SIG-M5 (cell line): Measurements from ENCODE around the gene UROD.
A peak's percentile ranks its signal among the peaks of the same experiment; 100 is the strongest.
"Not testable (repeated sequence)": the region's sequence is repeated elsewhere in the genome, so short reads cannot be mapped to it uniquely, and the experiment has no call there.

ENCODE experiments used
- DNase-seq: peaks from one replicate; lab custom pipeline; 2025; lab: John Stamatoyannopoulos, UW

UROD gene

GRCh38 chr1:45011837-45012638 is at the start of gene UROD:
TSS of gene UROD (plus strand) at chr1:45012254. CDS start at chr1:45012266, 12 bp downstream.
- peak; percentile 69 for DNase-seq

- DNase-seq: no peak
These were observed 49.3 kb upstream of the UROD start for GRCh38 chr1:44962729-44963128.

- no peak for DNase-seq
These were observed 47.7 kb upstream of the UROD start for GRCh38 chr1:44964396-44964795.

GRCh38 chr1:44970317-44970716 is 41.7 kb upstream of the UROD start:
- DNase-seq: no peak

DNA sequence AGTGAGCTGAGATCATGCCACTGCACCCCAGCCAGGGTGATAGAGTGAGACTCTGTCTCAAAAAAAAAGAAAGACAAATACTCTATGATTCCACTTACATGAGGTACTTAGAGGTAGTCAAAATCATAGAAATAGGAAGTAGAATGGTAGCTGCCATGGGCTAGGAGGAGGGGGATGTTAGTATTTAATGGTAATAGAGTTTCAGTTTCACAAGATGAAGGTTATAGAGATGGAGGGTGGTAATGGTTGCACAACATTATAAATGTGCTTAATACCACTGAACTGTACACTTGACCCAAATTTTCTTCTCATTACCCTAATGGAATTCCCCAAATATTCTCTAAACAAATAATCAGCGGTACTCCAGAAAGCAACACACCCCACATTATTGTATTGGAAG is 38.4 kb upstream of the UROD start:
- DNase-seq: no peak

GRCh38 chr1:44976252-44976651 is 35.8 kb upstream of the UROD start:
- no peak for DNase-seq

DNA sequence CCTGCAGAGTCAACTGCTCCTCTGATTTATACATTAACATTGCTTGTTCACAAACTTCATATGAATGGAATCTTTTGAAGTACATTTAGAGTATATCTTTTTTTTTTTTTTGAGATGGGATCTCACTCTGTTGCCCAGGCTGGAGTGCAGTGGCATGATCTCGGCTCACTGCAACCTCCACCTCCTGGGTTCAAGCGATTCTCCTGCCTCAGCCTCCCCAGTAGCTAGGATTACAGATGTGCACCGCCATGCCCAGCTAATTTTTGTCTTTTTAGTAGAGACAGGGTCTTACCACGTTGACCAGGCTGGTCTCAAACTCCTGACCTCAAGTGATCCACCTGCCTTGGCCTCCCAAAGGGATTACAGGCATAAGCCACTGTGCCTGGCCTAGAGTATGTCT is 34.7 kb upstream of the UROD start:
- DNase-seq: not testable (repeated sequence)

DNA sequence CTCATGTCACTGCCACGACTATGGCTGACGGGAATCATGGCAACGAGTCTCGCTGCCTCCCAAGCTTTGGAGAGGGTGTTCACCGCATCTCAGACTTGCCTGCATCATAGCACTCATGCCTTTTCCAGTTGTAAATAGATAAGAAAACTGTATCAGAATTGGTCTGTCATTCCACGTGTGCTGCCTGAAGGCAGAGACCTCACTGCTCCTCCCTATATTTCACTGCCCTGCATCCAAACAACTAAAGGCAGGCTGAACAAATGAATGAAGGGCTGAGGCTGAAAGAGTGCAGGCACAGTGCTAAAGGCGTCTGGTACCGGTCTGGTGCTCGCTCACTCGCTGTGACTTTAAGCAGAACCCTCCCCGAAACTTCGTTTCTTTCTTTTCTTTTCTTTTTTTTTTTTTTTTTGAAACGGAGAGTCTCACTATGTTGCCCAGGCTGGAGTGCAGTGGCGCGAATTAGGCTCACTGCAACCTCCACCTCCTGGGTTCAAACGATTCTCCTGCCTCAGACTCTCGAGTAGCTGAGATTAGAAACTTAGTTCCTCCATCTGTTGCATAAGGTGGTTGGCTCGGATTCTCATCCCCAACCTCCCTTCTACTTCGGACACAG is 26.2 kb upstream of the UROD start:
- no peak for DNase-seq

DNA sequence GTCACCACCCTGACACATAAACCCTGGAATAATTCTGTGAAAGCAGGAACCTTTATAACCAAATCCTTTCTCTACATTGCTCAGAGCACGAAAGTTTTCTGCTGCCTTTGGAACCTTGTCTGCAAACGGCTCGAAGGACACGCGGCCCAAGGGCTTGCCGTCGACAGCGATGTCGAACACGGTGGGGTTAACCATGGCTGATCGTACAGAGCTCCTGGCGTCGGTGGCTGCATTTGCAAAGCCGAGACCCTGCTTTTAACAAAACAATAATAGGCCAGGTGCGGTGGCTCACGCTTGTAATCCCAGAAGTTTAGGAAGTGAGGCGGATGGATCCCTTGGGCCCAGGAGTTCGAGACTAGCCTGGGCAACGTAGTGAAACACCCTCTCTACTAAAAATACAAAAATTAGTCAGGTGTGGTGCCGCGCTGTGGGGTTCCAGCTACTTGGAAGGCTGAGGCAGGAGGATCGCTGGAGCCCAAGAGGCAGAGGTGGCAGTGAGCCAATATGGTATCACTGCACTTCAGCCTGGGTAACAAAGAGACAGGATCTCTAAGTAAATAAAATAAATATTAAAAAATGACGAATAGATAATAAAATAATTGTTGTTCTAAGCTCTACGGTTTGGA is 23.4 kb upstream of the UROD start:
- no peak for DNase-seq

DNA sequence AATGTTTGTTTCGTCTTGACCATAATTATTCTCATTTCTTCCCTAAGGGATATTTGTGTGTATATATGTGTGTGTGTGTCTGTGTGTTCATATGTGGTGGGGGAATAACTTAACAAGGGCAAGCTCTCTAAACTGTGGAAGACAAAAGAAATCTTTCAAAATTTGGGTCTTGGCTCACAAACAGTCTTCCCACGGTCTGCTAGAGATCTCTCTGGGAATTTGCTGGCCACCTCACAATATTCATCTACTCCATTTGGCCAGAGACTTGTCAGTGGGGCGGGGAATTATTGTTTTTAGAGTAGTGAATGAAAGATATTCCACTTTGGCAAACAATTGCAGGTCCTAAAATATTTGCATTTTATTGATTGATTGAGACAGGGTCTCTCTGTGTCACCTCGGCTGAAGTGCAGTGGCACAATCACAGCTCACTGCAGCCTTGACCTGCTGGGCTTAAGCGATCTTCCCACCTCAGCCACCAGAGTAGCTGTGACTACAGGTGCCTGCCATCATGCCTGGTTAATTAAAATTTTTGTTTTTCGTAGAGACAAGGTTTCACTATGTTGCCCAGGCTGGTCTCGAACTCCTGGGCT is 17.6 kb upstream of the UROD start:
- no peak for DNase-seq

DNA sequence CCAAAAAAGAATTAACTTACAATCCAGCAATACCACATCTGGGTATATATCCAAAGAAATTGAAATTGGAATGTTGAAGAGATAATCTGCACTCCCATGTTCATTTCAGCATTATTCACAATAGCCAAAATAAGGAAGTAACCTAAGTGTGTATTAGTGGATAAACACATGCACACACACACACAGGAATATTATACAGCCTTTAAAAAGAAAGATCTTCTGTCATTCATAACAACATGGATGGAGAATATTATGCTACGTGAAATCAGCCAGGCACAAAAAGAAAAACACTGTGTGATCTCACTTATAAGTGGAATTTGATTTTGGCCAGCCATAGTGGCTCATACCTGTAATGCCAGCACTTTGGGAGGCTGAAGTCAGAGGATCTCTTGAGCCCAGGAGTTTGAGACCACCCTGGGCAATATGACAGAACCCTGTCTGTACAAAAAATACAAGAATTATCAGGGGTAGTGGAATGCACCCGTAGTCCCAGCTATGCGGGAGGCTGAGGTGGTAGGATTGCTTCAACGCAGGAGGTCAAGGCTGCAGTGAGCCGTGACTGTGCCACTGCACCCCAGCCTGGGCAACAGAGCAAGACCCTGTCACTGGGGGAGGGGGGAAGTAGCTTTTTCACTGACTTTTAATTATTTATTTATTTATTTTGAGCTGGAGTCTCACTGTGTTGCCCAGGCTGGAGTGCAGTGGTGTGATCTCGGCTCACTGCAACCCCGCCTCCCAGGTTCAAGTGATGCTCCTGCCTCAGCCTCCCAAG is 16.4 kb upstream of the UROD start:
- DNase-seq: no peak

DNA sequence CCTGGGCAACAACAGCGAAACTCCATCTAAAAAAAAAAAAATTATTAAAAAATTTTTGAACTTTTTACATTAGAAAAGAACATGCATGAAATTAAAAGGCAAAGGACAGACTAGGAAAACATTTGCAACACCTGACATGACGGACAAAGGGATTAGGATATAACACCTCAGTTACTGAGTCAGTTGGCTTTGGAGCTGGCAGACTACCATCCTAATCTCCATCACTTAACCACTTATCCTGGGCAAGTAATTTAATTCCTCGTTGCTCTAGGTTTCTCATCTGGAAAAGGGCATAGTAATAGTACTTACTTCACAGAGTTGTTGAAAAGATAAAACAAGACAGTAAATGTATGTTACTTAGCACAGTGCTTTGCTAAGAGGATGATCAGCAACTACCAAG is 12.8 kb upstream of the UROD start:
- DNase-seq: no peak

GRCh38 chr1:45001011-45001481 is 11.0 kb upstream of the UROD start:
- no peak for DNase-seq

- not testable (repeated sequence) for DNase-seq
These were observed 10.5 kb upstream of the UROD start for GRCh38 chr1:45001576-45001975.

DNA sequence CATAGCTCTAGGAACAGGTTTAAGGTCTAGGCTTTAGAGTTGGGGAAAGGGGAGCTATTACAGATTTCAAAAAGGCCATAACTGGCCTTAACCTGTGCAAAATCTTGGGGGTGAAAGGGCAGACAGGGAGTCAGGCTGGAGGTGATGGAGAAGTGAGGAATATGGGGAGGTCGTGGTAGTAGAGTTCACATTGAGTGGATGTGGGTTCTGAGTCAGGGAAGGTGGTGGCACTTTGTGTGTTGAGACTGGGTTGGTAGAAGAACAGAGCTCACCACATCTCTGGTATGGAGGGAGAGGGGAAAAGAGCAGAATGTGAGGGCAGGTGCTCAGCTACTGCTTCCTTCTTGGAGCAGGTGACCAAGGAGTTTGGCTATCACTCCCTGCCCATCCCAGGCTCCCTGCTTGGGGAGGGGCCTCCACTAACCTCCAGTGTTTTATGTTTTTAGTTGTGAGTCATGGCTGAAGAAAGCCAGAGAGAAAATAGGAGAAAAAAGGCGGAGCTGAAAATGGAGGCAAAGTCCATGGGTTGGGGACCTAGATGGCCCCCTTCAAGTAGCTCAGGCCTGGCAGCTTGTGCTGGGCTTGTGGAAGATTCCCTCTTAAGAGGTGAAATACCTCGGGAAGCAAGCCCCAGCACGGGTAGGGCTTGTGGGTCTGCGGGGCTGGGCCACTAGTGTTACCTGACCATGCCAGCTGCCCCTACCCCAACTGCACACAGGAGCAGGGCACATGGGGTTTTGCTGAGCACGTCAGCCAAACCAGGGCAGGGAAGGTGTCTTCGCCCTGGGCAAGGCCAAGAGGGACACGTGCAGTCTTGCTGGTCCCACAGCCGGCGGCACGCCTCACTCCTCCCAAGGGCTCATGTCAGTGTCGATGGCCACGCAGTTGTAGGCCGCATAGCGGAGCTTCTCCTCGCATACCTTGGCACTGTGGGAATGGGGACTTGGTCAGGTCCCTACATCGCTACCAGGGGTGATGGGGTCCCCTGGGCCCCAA is 9.1 kb upstream of the UROD start:
- DNase-seq: no peak

GRCh38 chr1:45003741-45004140 is 8.3 kb upstream of the UROD start:
- no peak for DNase-seq

DNA sequence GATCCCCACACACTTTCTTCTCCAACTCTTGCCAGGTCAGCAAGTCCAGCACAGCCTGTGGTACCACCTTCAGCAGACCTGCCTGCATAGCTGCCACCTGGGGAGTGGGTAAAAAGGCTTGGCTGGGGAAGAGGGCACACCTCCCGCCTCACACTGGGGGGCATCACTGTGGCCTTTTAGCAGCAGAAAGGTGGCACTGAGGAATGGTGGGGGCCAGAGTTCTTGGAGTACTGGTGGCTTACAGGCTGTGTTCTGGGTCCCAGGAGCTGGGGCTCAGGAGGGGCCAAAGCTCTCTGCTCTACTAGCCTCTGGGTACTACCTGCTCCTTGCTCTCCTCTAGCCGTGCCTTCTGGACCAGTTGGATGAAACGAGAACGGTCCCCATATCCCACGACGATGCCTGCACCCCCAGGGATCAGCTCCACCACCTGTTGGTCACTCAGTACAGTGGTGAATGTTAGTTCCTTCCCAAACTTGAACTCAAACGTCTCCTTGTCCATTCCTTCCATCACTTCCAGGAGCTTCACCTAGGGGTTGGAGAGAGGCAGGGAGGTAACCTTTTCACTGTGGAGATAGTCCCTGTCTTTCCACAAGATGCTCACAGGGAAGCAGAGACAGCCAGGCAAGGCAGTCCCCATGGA is 7.7 kb upstream of the UROD start:
- DNase-seq: no peak

DNA sequence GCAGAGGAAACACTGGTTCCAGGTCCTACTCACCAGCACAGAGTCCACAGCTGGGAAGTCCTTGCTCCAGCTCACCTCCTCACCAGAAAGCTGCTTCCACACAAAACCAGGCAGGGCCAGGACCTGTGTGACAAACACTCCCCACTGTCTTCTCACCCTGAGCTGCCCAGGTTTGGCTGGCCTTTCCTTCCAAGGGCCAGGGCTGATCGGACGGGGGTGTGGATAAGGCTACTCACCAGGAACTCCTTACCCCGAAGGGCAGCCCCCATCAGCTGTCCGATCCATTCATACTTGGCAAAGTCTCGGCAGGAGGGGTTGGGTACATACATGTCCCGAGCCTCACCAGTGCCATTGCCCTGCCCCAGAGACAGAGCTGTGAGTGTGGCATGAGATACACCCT is 6.3 kb upstream of the UROD start:
- DNase-seq: no peak

DNA sequence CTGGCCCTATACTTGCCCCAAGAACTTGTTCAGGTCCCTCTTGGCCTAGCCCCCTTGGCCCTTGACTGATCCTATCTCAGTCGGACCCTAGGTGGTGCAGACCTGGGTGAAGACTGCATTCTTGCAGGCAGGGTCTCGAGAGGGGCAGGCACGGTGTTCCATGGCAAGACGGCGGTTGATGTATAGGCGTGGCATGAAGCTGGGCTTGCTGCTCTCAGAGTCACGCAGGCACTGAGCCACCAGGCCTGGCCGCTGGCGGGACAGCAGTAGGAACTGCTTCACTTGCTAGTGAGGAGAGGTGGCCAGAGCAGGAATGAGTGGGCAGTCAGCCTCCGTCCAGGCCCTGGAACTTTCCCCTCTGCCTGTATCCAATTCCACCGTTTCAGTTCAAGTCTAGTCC is 4.7 kb upstream of the UROD start:
- no peak for DNase-seq

DNA sequence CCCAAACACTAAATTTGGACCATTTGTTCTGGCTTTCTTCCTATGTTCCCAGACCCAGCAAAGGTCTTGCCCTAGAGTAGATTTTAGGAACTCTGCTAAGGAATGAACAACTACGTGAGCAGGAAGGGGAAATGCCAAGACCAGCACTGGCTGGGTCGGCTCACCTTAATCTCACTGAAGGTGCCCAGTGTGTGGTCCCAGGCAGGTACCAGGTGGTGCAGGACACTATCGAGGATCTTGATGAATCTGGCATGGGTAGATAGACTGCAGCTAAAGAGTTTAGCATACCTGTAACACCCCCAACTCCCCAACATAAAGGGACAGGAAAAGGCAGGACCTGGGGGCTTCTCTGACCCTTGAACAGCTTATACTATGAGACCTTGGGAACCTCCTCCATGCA is 4.0 kb upstream of the UROD start:
- no peak for DNase-seq
